HG03064 (cell line): Measurements from ENCODE around the gene SMTNL1.

Source experiments
- ATAC-seq: cut with Tn5 transposase; IDR thresholded peaks from one replicate; pipeline ENCODE4 v1.9.1; 2021; ENCODE audit warnings: low read depth; ENCODE audit not compliant: unreplicated experiment

The SMTNL1 gene

GRCh38 chr11:57543593-57543992 is 6.2 kb downstream of the SMTNL1 start:
- no peak for ATAC-seq

GRCh38 chr11:57544566-57544965 is 7.2 kb downstream of the SMTNL1 start:
- ATAC-seq = no peak

- ATAC-seq = no peak
These were observed 8.5 kb downstream of the SMTNL1 start for GRCh38 chr11:57545883-57546282.

- ATAC-seq = no peak
These were observed 9.1 kb downstream of the SMTNL1 start for GRCh38 chr11:57546451-57546850.

- no peak for ATAC-seq
These were observed 9.6 kb downstream of the SMTNL1 start for GRCh38 chr11:57546869-57547475.

- peak; percentile 71 for ATAC-seq
These were observed 10.5 kb downstream of the SMTNL1 start for GRCh38 chr11:57547854-57548377.

GRCh38 chr11:57549983-57550382 is 12.6 kb downstream of the SMTNL1 start:
- no peak for ATAC-seq

- ATAC-seq = no peak
These were observed 14.5 kb downstream of the SMTNL1 start for GRCh38 chr11:57551941-57552340.

- ATAC-seq = no peak
These were observed 15.1 kb downstream of the SMTNL1 start for GRCh38 chr11:57552479-57552878.

- no peak for ATAC-seq
These were observed 18.0 kb downstream of the SMTNL1 start for GRCh38 chr11:57555393-57555792.

GRCh38 chr11:57556041-57556440 is 18.6 kb downstream of the SMTNL1 start:
- ATAC-seq = no peak

GRCh38 chr11:57560146-57560545 is 22.8 kb downstream of the SMTNL1 start:
- ATAC-seq = no peak

- no peak for ATAC-seq
These were observed 25.2 kb downstream of the SMTNL1 start for GRCh38 chr11:57562596-57562995.

GRCh38 chr11:57566005-57566904 is 28.9 kb downstream of the SMTNL1 start:
- peak; percentile 60 for ATAC-seq

GRCh38 chr11:57566905-57567514 is 29.6 kb downstream of the SMTNL1 start:
- no peak for ATAC-seq

- ATAC-seq = peak; percentile 48
These were observed 30.3 kb downstream of the SMTNL1 start, which contains the start of gene UBE2L6 for GRCh38 chr11:57567515-57568329. Gene UBE2L6 (minus strand): TSS chr11:57567672. CDS start chr11:57567611, 61 bp downstream.

GRCh38 chr11:57568330-57568766 is 31.0 kb downstream of the SMTNL1 start:
- ATAC-seq = peak; percentile 60

- ATAC-seq = no peak
These were observed 34.2 kb downstream of the SMTNL1 start for GRCh38 chr11:57571606-57572005.

GRCh38 chr11:57574061-57574460 is 36.7 kb downstream of the SMTNL1 start:
- ATAC-seq = no peak

GRCh38 chr11:57584341-57584740 is 46.9 kb downstream of the SMTNL1 start:
- ATAC-seq = no peak
